ENCODE results near the gene WNT7B.
A peak's percentile ranks its signal among the peaks of the same experiment; 100 is the strongest.

The WNT7B gene

GRCh38 chr22:45895436-45896152, 81.4 kb downstream of the WNT7B start:
- H4K20me1 ChIP-seq (ENCODE audit: insufficient read depth, low read length) = no peaks in the 10 kb centered on the region
- no peak overlapping the region for H3K4me2 ChIP-seq (ENCODE audit: low read depth, low read length)
- no peak overlapping the region for H3K27ac ChIP-seq (ENCODE audit: low read length)
- H3K4me1 ChIP-seq (ENCODE audit: low read length) = peaks cover 11% of the 10 kb centered on the region
- H3F3A ChIP-seq (ENCODE audit: insufficient read depth, low read length) = no peaks in the 10 kb centered on the region
- H3K79me2 ChIP-seq (ENCODE audit: low read length) = no peaks in the 10 kb centered on the region
- peaks cover 61% of the 10 kb centered on the region for H3K27me3 ChIP-seq (replicated peaks; ENCODE audit: insufficient read depth, low read length)
- no peaks in the 10 kb centered on the region for H3K9me3 ChIP-seq (replicated peaks; ENCODE audit: insufficient read depth, low read length)
- no peak overlapping the region for H3K4me3 ChIP-seq (ENCODE audit: low read length)
- H2AFZ ChIP-seq (ENCODE audit: low read length) = no peak overlapping the region
- TF ChIP-seq EZH2phosphoT487 (IDR thresholded peaks at IDR 0.05; ENCODE audit: low read length) (no peak), EZH2 (optimal IDR thresholded peaks at IDR 0.05; ENCODE audit: low read depth, low read length) (no peak), CTCF (IDR thresholded peaks at IDR 0.05; ENCODE audit: low read length) (no peak)
- no peaks in the 10 kb centered on the region for H3K36me3 ChIP-seq (replicated peaks; ENCODE audit: insufficient read depth, low read length)
- no peaks in the 10 kb centered on the region for H3K9me2 ChIP-seq (replicated peaks; ENCODE audit: insufficient read depth, low read length)
- no peak for DNase-seq
- no peak overlapping the region for H3K9ac ChIP-seq (ENCODE audit: low read length)

- Histone ChIP-seq H2AFZ (ENCODE audit: low read length) (no peak overlapping the region), H3K9me2 (replicated peaks; ENCODE audit: insufficient read depth, low read length) (no peaks in the 10 kb centered on the region), H3K27ac (ENCODE audit: low read length) (no peak overlapping the region), H3K36me3 (replicated peaks; ENCODE audit: insufficient read depth, low read length) (no peaks in the 10 kb centered on the region), H4K20me1 (ENCODE audit: insufficient read depth, low read length) (no peaks in the 10 kb centered on the region), H3F3A (ENCODE audit: insufficient read depth, low read length) (no peaks in the 10 kb centered on the region), H3K4me1 (ENCODE audit: low read length) (peaks cover 11% of the 10 kb centered on the region), H3K9ac (ENCODE audit: low read length) (no peak overlapping the region), H3K79me2 (ENCODE audit: low read length) (no peaks in the 10 kb centered on the region), H3K4me3 (ENCODE audit: low read length) (no peak overlapping the region), H3K4me2 (ENCODE audit: low read depth, low read length) (0 out of 2 replicates have a peak overlapping the region, but pooled peaks have one; percentile 5), H3K9me3 (replicated peaks; ENCODE audit: insufficient read depth, low read length) (no peaks in the 10 kb centered on the region), H3K27me3 (replicated peaks; ENCODE audit: insufficient read depth, low read length) (peaks cover 50% of the 10 kb centered on the region)
- TF ChIP-seq EZH2 (optimal IDR thresholded peaks at IDR 0.05; ENCODE audit: low read depth, low read length) (no peak), EZH2phosphoT487 (IDR thresholded peaks at IDR 0.05; ENCODE audit: low read length) (no peak), CTCF (IDR thresholded peaks at IDR 0.05; ENCODE audit: low read length) (no peak)
- DNase-seq = peak; percentile 80
Measured at GRCh38 chr22:45893516-45893915, 83.4 kb downstream of the WNT7B start.

- Histone ChIP-seq H3K4me2 (ENCODE audit: low read depth, low read length) (no peak overlapping the region), H3F3A (ENCODE audit: insufficient read depth, low read length) (no peaks in the 10 kb centered on the region), H3K27me3 (replicated peaks; ENCODE audit: insufficient read depth, low read length) (peaks cover 53% of the 10 kb centered on the region), H3K9ac (ENCODE audit: low read length) (no peak overlapping the region), H3K9me2 (replicated peaks; ENCODE audit: insufficient read depth, low read length) (no peaks in the 10 kb centered on the region), H3K79me2 (ENCODE audit: low read length) (no peaks in the 10 kb centered on the region), H3K9me3 (replicated peaks; ENCODE audit: insufficient read depth, low read length) (no peaks in the 10 kb centered on the region), H3K36me3 (replicated peaks; ENCODE audit: insufficient read depth, low read length) (no peaks in the 10 kb centered on the region), H4K20me1 (ENCODE audit: insufficient read depth, low read length) (no peaks in the 10 kb centered on the region), H3K27ac (ENCODE audit: low read length) (no peak overlapping the region), H2AFZ (ENCODE audit: low read length) (no peak overlapping the region), H3K4me3 (ENCODE audit: low read length) (no peak overlapping the region), H3K4me1 (ENCODE audit: low read length) (peaks cover 11% of the 10 kb centered on the region)
- no peak for DNase-seq
- TF ChIP-seq CTCF (IDR thresholded peaks at IDR 0.05; ENCODE audit: low read length) = no peak
- no peak for TF ChIP-seq EZH2 (optimal IDR thresholded peaks at IDR 0.05; ENCODE audit: low read depth, low read length)
- TF ChIP-seq EZH2phosphoT487 (IDR thresholded peaks at IDR 0.05; ENCODE audit: low read length) = no peak
Measured at GRCh38 chr22:45892681-45893461, 84.1 kb downstream of the WNT7B start.

Data from MM.1S (cell line).